WERI-Rb-1 (cell line): ENCODE results near the gene BCAP31.
"Not testable (repeated sequence)": the region's sequence is repeated elsewhere in the genome, so short reads cannot be mapped to it uniquely, and the experiment has no call there.

Experiments used
- DNase-seq: peaks from one replicate; pipeline ENCODE4 v3.0.0-alpha.2; 2020
- H3K27ac ChIP-seq: fragments of 250-450 bp; sonication (Bioruptor Pico); 2 replicates; pipeline ENCODE4 v1.5.1; 2020; ENCODE audit warnings: mild to moderate bottlenecking, moderate library complexity
- H3K27me3 ChIP-seq: fragments of 250-450 bp; sonication (Bioruptor Pico); 2 replicates; pipeline ENCODE4 v1.5.1; 2021; ENCODE audit warnings: mild to moderate bottlenecking, low read depth, moderate library complexity; ENCODE audit not compliant: insufficient read depth, severe bottlenecking
- H3K36me3 ChIP-seq: fragments of 250-450 bp; sonication (Bioruptor Pico); 2 replicates; pipeline ENCODE4 v1.5.1; 2020; ENCODE audit warnings: mild to moderate bottlenecking, moderate library complexity
- H3K4me3 ChIP-seq: 2 replicates; pipeline ENCODE4 v1.5.1; 2011; ENCODE audit warnings: low read depth, mild to moderate bottlenecking, control low read depth, low read length
- H3K9me3 ChIP-seq: fragments of 250-450 bp; sonication (Bioruptor Pico); 2 replicates; pipeline ENCODE4 v1.5.1; 2021; ENCODE audit warnings: mild to moderate bottlenecking, moderate library complexity; ENCODE audit not compliant: severe bottlenecking
- CTCF ChIP-seq: IDR thresholded peaks from 2 replicates; pipeline ENCODE4 v1.5.1; 2011; ENCODE audit warnings: low read depth, mild to moderate bottlenecking, control low read depth, inconsistent platforms, low read length

Gene BCAP31

GRCh38 chrX:153703036-153703370, 21.2 kb downstream of the BCAP31 start:
- no peak for TF ChIP-seq CTCF
- Histone ChIP-seq H3K27ac (no peak overlapping the region), H3K36me3 (peaks cover 29% of the 10 kb centered on the region), H3K9me3 (no peaks in the 10 kb centered on the region), H3K27me3 (no peaks in the 10 kb centered on the region), H3K4me3 (no peak overlapping the region)
- no peak for DNase-seq

- H3K27ac ChIP-seq, result no peak overlapping the region
- no peak for DNase-seq
- peaks cover 26% of the 10 kb centered on the region for H3K36me3 ChIP-seq
- H3K9me3 ChIP-seq, result no peaks in the 10 kb centered on the region
- H3K27me3 ChIP-seq, result no peaks in the 10 kb centered on the region
- no peak overlapping the region for H3K4me3 ChIP-seq
- no peak for TF ChIP-seq CTCF
These were observed 21.7 kb downstream of the BCAP31 start for GRCh38 chrX:153702336-153703035.

- H3K27me3 ChIP-seq, result no peaks in the 10 kb centered on the region
- no peak overlapping the region for H3K4me3 ChIP-seq
- no peak for TF ChIP-seq CTCF
- DNase-seq, result no peak
- peaks cover 27% of the 10 kb centered on the region for H3K36me3 ChIP-seq
- no peak overlapping the region for H3K27ac ChIP-seq
- H3K9me3 ChIP-seq, result no peaks in the 10 kb centered on the region
These were observed 22.5 kb downstream of the BCAP31 start for GRCh38 chrX:153701706-153702105.

DNA sequence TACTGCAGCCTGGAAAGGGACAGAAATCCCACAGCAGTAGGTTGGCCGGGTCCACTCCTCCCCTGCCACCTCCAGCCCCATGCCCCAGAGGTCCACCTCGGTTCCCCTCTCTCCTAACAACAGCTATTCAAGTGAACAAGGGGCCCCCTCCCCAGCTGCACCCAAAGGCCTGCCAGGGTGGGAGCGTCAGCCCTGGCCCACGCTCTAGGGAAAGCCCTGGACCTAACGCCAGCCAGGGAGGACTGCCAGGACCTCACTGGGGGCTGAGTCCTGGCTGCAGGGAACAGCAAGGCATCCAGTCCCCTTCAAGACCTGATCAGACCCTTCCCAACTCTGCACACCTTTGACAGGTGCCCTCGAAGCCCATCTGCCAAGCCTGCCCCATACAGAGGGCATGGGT, 23.2 kb downstream of the BCAP31 start:
- no peak overlapping the region for H3K4me3 ChIP-seq
- H3K27ac ChIP-seq, result no peak overlapping the region
- H3K36me3 ChIP-seq, result peaks cover 33% of the 10 kb centered on the region
- no peaks in the 10 kb centered on the region for H3K9me3 ChIP-seq
- TF ChIP-seq CTCF, result no peak
- no peaks in the 10 kb centered on the region for H3K27me3 ChIP-seq
- DNase-seq, result no peak

DNA sequence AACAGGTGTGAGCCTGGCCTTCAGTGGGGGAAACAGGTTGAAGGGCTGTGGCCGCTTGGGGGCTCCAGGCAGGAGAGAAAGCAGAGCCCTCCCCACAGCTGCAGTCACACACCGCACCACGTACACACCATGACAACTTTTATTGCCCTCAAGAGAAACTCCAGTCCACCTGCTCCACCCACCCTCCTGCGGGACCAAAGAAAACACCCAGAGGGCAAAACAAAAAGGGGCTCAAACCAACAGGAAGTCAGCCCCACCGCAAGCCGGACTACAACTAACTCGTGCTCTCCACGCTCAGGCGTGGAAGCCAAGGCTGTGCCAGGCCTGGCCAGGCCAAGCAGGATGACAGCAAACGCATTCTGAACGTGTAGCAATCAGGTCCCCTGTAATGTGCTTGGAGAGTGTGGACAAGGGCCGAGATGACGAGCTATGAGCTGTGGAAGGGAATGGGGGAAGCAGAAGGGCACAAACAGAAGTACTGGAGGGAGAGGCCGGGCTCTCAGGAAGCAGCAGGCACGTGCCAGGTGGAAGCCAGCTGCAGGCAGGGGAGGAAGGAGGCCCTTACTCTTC, 23.7 kb downstream of the BCAP31 start:
- DNase-seq, result no peak
- no peak overlapping the region for H3K4me3 ChIP-seq
- H3K27me3 ChIP-seq, result no peaks in the 10 kb centered on the region
- no peaks in the 10 kb centered on the region for H3K9me3 ChIP-seq
- H3K27ac ChIP-seq, result no peak overlapping the region
- peaks cover 37% of the 10 kb centered on the region for H3K36me3 ChIP-seq
- no peak for TF ChIP-seq CTCF

DNA sequence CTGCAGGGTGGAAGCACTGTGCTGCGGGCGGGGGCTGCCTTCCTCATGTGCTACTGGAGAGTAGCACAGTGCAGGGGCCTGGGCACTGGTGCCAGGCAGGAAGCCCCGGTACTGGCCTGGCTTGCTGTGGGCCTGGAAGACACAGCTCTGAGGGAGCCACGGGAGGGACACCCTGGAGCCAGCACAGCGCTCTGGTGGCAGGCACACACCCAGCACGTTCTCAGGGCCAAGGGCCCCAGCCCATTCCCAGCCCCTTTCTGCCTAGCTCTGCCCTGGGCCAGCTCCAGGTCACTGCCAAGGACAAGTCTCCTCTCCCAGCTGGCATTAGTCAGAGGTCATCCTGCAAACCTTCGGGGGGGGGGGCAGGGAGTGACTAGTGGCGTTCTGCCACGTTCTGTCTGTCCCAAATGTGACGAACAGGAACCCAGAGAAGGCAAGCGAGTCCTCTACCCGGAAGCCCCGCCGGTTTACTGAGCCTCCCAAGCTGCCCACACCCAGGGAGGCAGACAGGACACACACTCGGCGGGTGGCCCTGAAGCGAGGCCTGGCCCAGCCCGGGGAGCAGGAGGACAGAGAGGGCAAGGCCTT, 24.3 kb downstream of the BCAP31 start:
- not testable (repeated sequence) for DNase-seq, H3K9me3 ChIP-seq, H3K27me3 ChIP-seq, H3K27ac ChIP-seq, H3K4me3 ChIP-seq
- peaks cover 39% of the 10 kb centered on the region for H3K36me3 ChIP-seq

DNA sequence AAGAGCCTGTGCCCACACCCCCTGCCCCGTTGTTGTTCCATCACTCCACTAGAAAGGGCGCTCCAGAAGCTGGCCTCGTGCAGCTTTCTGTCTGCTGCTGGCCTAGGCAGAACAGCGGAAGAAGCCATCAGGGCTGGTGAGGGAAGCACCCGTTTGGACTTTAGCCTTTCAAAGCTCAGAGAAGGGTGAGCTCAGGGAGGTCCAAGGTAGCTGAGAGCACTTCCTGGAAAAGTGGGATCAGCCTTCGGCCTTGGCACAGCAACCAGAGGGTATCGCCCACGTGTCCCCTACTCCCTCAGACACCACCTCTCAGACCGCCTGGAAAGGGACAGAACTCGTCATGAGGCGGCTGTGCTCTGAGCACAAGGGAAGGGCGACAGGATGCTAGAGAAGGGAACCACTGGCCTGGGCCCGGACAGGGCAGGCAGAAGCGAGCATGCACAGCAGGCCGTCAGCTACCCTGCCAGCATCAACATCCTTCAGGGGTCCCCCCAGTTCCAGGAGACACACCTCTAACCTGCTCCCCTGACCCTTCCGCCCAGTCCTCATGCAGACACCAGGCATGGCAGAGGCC, 24.9 kb downstream of the BCAP31 start:
- not testable (repeated sequence) for H3K9me3 ChIP-seq, H3K27ac ChIP-seq, H3K4me3 ChIP-seq, DNase-seq, H3K27me3 ChIP-seq
- H3K36me3 ChIP-seq, result peaks cover 36% of the 10 kb centered on the region
